ENCODE data around the gene FGF18. TPM values are rescaled to one million over a fixed set of nuclear protein-coding genes. Genes with fewer than 3 reads are reported as not detected.

The FGF18 gene
- total and polyA plus RNA-seq, 2 of the 4 experiments (the other 2 are of a cell fraction), result 0.15 TPM; not detected in 1

DNA sequence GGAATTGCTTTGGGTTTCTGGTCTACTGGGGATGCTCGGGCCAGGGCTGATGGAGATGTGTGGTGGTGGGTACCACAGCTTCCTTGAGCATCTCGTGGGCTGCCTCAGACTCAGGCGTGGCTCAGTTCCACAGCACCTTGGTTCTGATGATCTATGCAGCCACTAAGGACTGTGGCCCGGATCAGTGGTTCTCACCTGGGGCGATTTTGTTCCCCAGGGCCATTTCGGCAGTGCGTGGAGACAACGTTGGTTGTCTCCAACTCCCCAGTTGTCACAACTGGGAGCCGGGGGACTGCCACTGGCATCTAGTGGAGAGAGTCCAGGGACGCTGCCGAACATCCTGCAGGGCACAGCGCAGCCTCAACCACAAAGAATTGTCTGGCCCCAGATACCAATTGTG, 47.7 kb downstream of the FGF18 start:
- no peak overlapping the region for H2AK5ac ChIP-seq (ENCODE audit: low read depth, low read length)
- H3K27me3 ChIP-seq (ENCODE audit: control insufficient read depth, insufficient read depth, low read length), result peaks cover 21% of the 10 kb centered on the region
- H3K36me3 ChIP-seq (ENCODE audit: control insufficient read depth, insufficient read depth, low read length), result no peaks in the 10 kb centered on the region
- ChIA-PET CTCF (no interaction called here), POLR2A (ENCODE audit: unreplicated experiment) (no interaction called here)
- no peak overlapping the region for H3K4me3 ChIP-seq (ENCODE audit: insufficient read depth, low read depth, low read length)
- H3K9ac ChIP-seq (ENCODE audit: low read depth, low read length), result no peak overlapping the region
- WGBS, 2 experiments (ENCODE audit: extremely low coverage in 2 of 2, insufficient read length in 1 of 2), result no CpG with 5 or more reads among the region's 12 CpGs
- H3K4me2 ChIP-seq (ENCODE audit: low read depth, low read length), result no peak overlapping the region
- no peak overlapping the region for H2BK5ac ChIP-seq (ENCODE audit: low read depth, low read length, poor library complexity, severe bottlenecking)
- H2BK120ac ChIP-seq (ENCODE audit: low read depth, low read length), result no peak overlapping the region
- BruUV-seq (replicated peaks), result no TSS peak
- H3K27ac ChIP-seq (ENCODE audit: insufficient read depth, low read length), result no peak overlapping the region
- dilution Hi-C loops (cut with HindIII; ENCODE audit: low sequenced_read_pairs, unreplicated experiment) (no loop called here), in situ Hi-C loops (cut with MboI; ENCODE audit: low sequenced_read_pairs) (no loop called here), intact Hi-C loops (cut with micrococcal nuclease) (no loop called here)
- H4K8ac ChIP-seq (ENCODE audit: low read depth in 2 of 2, low read length in 2 of 2), result no peak overlapping the region
- no peak overlapping the region for H2BK15ac ChIP-seq (ENCODE audit: low read depth, low read length)
- DNase-seq (no peak), ATAC-seq (ENCODE audit: low read depth) (no peak)
- H3K9me1 ChIP-seq (ENCODE audit: insufficient read depth, low read length), result no peaks in the 10 kb centered on the region
- H4K20me1 ChIP-seq (ENCODE audit: insufficient read depth, low read length), result no peaks in the 10 kb centered on the region
- no peak overlapping the region for H3K23ac ChIP-seq (ENCODE audit: low read depth, low read length)
- no peak for TF ChIP-seq POLR2A (IDR thresholded peaks at IDR 0.05; ENCODE audit: low read depth, low read length)
- TF ChIP-seq, protein P1, sequence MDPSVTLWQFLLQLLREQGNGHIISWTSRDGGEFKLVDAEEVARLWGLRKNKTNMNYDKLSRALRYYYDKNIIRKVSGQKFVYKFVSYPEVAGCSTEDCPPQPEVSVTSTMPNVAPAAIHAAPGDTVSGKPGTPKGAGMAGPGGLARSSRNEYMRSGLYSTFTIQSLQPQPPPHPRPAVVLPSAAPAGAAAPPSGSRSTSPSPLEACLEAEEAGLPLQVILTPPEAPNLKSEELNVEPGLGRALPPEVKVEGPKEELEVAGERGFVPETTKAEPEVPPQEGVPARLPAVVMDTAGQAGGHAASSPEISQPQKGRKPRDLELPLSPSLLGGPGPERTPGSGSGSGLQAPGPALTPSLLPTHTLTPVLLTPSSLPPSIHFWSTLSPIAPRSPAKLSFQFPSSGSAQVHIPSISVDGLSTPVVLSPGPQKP (IDR thresholded peaks at IDR 0.05; ENCODE audit: borderline replicate concordance, low read depth, low read length), result no peak
- no peak for TF ChIP-seq SMC3 (IDR thresholded peaks at IDR 0.05; ENCODE audit: low read depth, low read length)
- TF ChIP-seq CHD1 (IDR thresholded peaks at IDR 0.05; ENCODE audit: low read depth, low read length), result no peak
- TF ChIP-seq, protein P2, sequence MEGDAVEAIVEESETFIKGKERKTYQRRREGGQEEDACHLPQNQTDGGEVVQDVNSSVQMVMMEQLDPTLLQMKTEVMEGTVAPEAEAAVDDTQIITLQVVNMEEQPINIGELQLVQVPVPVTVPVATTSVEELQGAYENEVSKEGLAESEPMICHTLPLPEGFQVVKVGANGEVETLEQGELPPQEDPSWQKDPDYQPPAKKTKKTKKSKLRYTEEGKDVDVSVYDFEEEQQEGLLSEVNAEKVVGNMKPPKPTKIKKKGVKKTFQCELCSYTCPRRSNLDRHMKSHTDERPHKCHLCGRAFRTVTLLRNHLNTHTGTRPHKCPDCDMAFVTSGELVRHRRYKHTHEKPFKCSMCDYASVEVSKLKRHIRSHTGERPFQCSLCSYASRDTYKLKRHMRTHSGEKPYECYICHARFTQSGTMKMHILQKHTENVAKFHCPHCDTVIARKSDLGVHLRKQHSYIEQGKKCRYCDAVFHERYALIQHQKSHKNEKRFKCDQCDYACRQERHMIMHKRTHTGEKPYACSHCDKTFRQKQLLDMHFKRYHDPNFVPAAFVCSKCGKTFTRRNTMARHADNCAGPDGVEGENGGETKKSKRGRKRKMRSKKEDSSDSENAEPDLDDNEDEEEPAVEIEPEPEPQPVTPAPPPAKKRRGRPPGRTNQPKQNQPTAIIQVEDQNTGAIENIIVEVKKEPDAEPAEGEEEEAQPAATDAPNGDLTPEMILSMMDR (conservative IDR thresholded peaks at IDR 0.05; ENCODE audit: low read depth, low read length), result no peak
- no peak for TF ChIP-seq NFE2L2 (IDR thresholded peaks at IDR 0.05; ENCODE audit: low read depth, low read length)
- TF ChIP-seq MAFK (IDR thresholded peaks at IDR 0.05; ENCODE audit: low read depth, low read length), result no peak
- TF ChIP-seq, protein P3, sequence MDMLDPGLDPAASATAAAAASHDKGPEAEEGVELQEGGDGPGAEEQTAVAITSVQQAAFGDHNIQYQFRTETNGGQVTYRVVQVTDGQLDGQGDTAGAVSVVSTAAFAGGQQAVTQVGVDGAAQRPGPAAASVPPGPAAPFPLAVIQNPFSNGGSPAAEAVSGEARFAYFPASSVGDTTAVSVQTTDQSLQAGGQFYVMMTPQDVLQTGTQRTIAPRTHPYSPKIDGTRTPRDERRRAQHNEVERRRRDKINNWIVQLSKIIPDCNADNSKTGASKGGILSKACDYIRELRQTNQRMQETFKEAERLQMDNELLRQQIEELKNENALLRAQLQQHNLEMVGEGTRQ (IDR thresholded peaks at IDR 0.05; ENCODE audit: low read depth, low read length), result no peak
- TF ChIP-seq FOS (IDR thresholded peaks at IDR 0.05; ENCODE audit: low read depth, low read length), result no peak
- no peak for TF ChIP-seq RCOR1 (IDR thresholded peaks at IDR 0.05; ENCODE audit: insufficient replicate concordance, low read length)
- no peak for TF ChIP-seq MAZ (IDR thresholded peaks at IDR 0.05; ENCODE audit: borderline replicate concordance, low read depth, low read length)
- TF ChIP-seq CEBPB (IDR thresholded peaks at IDR 0.05; ENCODE audit: low read depth, low read length), result no peak
- TF ChIP-seq BHLHE40 (IDR thresholded peaks at IDR 0.05; ENCODE audit: low read depth, low read length), result no peak
- no peak overlapping the region for H2AK9ac ChIP-seq (replicated peaks; ENCODE audit: low read depth, low read length, poor library complexity)
- H3K4me1 ChIP-seq (ENCODE audit: control insufficient read depth, insufficient read depth, low read length), result no peaks in the 10 kb centered on the region
- no peak overlapping the region for H3K4ac ChIP-seq (ENCODE audit: low read depth, low read length)
- no peak overlapping the region for H2BK20ac ChIP-seq (ENCODE audit: low read depth, low read length)
- no peak overlapping the region for H3K56ac ChIP-seq (ENCODE audit: extremely low read depth, insufficient read depth, low read length)
- H3K14ac ChIP-seq (replicated peaks; ENCODE audit: low read depth, low read length), result no peak overlapping the region
- H3K18ac ChIP-seq (ENCODE audit: low read depth, low read length), result no peak overlapping the region
- peaks cover 2% of the 10 kb centered on the region; the same call in 1 of the 2 replicates for H3K9me3 ChIP-seq (ENCODE audit: control insufficient read depth, insufficient read depth, low read length)
- H4K91ac ChIP-seq (ENCODE audit: insufficient read depth, low read depth, low read length), result no peak overlapping the region
- H2AFZ ChIP-seq (replicated peaks; ENCODE audit: low read length, poor library complexity), result no peak overlapping the region
- no peaks in the 10 kb centered on the region for H3K79me1 ChIP-seq (ENCODE audit: low read depth in 1 of 2, low read length in 2 of 2)
- no peak overlapping the region for H4K5ac ChIP-seq (ENCODE audit: low read depth, low read length)
